H1 (cell line): ENCODE results near the gene DFFB. TPM values are rescaled to one million over a fixed set of nuclear protein-coding genes. Genes with fewer than 3 reads are reported as not detected.

Experiments
- CTCF ChIA-PET: fragments of 300-600 bp; sonication (Branson Sonifier 250); formaldehyde crosslinking; loops from one replicate; lab custom pipeline; 2021; ENCODE audit not compliant: partially characterized antibody; lab: Charles Lee
- POLR2A ChIA-PET: fragments of 300-600 bp; sonication (Branson Sonifier 250); formaldehyde crosslinking; loops from one replicate; lab custom pipeline; 2021; ENCODE audit warnings: inconsistent platforms; ENCODE audit not compliant: partially characterized antibody; lab: Charles Lee
- DNase-seq, 2 experiments: peaks; one replicate each; pipeline versions ENCODE4 v3.0.0 to v3.0.0-alpha.2; 2010 to 2022; ENCODE audit warnings: low spot score in 2 of 2, low read depth in 1 of 2, mixed read lengths in 1 of 2
- FAIRE-seq: peaks from 2 replicates; lab custom pipeline; 2011; peaks lifted over from hg19 to GRCh38; lab: Jason Lieb, UNC
- H2AFZ ChIP-seq: 2 replicates; pipeline ENCODE4 v1.8.1; 2012; ENCODE audit warnings: low read length, inconsistent platforms
- H2AK5ac ChIP-seq: 2 replicates; pipeline ENCODE4 v1.6.1; 2013; ENCODE audit warnings: low read depth, low read length
- H2BK120ac ChIP-seq: replicated peaks from 2 replicates; pipeline ENCODE3; 2013; ENCODE audit warnings: low read depth, low read length, inconsistent platforms
- H2BK12ac ChIP-seq: 2 replicates; pipeline ENCODE4 v1.6.1; 2013; ENCODE audit warnings: low read depth, low read length
- H2BK15ac ChIP-seq: 2 replicates; pipeline ENCODE4 v1.6.1; 2013; ENCODE audit warnings: low read length
- H2BK20ac ChIP-seq: 2 replicates; pipeline ENCODE4 v1.6.1; 2013; ENCODE audit warnings: low read length
- H2BK5ac ChIP-seq: 2 replicates; pipeline ENCODE4 v1.6.1; 2013; ENCODE audit warnings: low read depth, low read length
- H3K14ac ChIP-seq: 2 replicates; pipeline ENCODE4 v1.6.1; 2013; ENCODE audit warnings: inconsistent platforms; ENCODE audit not compliant: insufficient read length
- H3K18ac ChIP-seq: 2 replicates; pipeline ENCODE4 v1.6.1; 2013; ENCODE audit warnings: low read length; ENCODE audit errors: extremely low read depth
- H3K23ac ChIP-seq: 2 replicates; pipeline ENCODE4 v1.6.1; 2013; ENCODE audit warnings: inconsistent platforms; ENCODE audit not compliant: insufficient read length
- H3K23me2 ChIP-seq: 2 replicates; pipeline ENCODE4 v1.6.1; 2013; ENCODE audit warnings: low read depth, low read length
- H3K27ac ChIP-seq: 2 replicates; pipeline ENCODE4 v1.6.1; 2011; ENCODE audit warnings: low read depth, low read length, inconsistent platforms
- H3K27me3 ChIP-seq, 4 experiments: replicated peaks in 1 of 4; 1 replicate in 1 of 4; 2 replicates in 3 of 4; pipeline versions ENCODE4 v1.6.1 to v1.8.1; 2011 to 2013; ENCODE audit warnings: low read length in 3 of 4, mild to moderate bottlenecking in 3 of 4, inconsistent platforms in 2 of 4, mixed read lengths in 2 of 4, moderate library complexity in 1 of 4; ENCODE audit not compliant: control insufficient read depth in 3 of 4, insufficient read depth in 3 of 4; ENCODE audit errors: extremely low read depth in 1 of 4
- H3K36me3 ChIP-seq, 4 experiments: 2 replicates each; pipeline versions ENCODE4 v1.6.1 to v1.8.1; 2011 to 2013; ENCODE audit warnings: mild to moderate bottlenecking in 4 of 4, low read length in 3 of 4, moderate library complexity in 2 of 4, control low read depth in 1 of 4, inconsistent platforms in 1 of 4; ENCODE audit not compliant: insufficient read depth in 4 of 4, control insufficient read depth in 2 of 4
- H3K4ac ChIP-seq: replicated peaks from 2 replicates; pipeline ENCODE3; 2013; ENCODE audit warnings: low read length, low read depth, mixed read lengths, inconsistent platforms; ENCODE audit not compliant: insufficient read length
- H3K4me1 ChIP-seq, 4 experiments: replicated peaks in 1 of 4; 1 replicate in 1 of 4; 2 replicates in 3 of 4; pipeline versions ENCODE4 v1.6.1 to v1.8.1; 2011 to 2013; ENCODE audit warnings: low read length in 3 of 4, inconsistent platforms in 2 of 4, mixed read lengths in 1 of 4; ENCODE audit not compliant: insufficient read depth in 4 of 4, control insufficient read depth in 3 of 4
- H3K4me2 ChIP-seq, 2 experiments: 2 replicates each; pipeline versions ENCODE4 v1.6.1 to v1.8.1; 2011 to 2013; ENCODE audit warnings: low read depth in 2 of 2, low read length in 2 of 2, control low read depth in 1 of 2, inconsistent platforms in 1 of 2, mild to moderate bottlenecking in 1 of 2; ENCODE audit not compliant: insufficient read depth in 1 of 2
- H3K4me3 ChIP-seq, 4 experiments: fragments of 200-600, 300-600 bp in 1 of 4; sonication (generic), shearing (Covaris generic), sonication (Bioruptor Twin) in 1 of 4; 2 replicates each; pipeline versions ENCODE4 v1.5.1 to v1.8.1; 2011 to 2016; ENCODE audit warnings: low read length in 4 of 4, low read depth in 3 of 4, control low read depth in 2 of 4, inconsistent platforms in 2 of 4, mild to moderate bottlenecking in 2 of 4, mixed read lengths in 1 of 4, moderate library complexity in 1 of 4; ENCODE audit not compliant: insufficient read depth in 2 of 4; ENCODE audit errors: extremely low read depth in 1 of 4
- H3K56ac ChIP-seq: replicated peaks from 2 replicates; pipeline ENCODE3; 2013; ENCODE audit warnings: low read depth, mild to moderate bottlenecking, mixed read lengths, low read length, inconsistent platforms; ENCODE audit not compliant: insufficient read length
- H3K79me1 ChIP-seq: 2 replicates; pipeline ENCODE4 v1.6.1; 2013; ENCODE audit warnings: low read depth, low read length, control low read depth
- H3K79me2 ChIP-seq, 2 experiments: 2 replicates each; pipeline versions ENCODE4 v1.6.1 to v1.8.1; 2012 to 2013; ENCODE audit warnings: low read length in 2 of 2, mild to moderate bottlenecking in 2 of 2, inconsistent platforms in 1 of 2; ENCODE audit not compliant: insufficient read depth in 2 of 2, control insufficient read depth in 1 of 2
- H3K9ac ChIP-seq, 4 experiments: replicated peaks in 1 of 4; 1 replicate in 1 of 4; 2 replicates in 3 of 4; pipeline versions ENCODE4 v1.6.1 to v1.8.1; 2011 to 2013; ENCODE audit warnings: low read depth in 3 of 4, low read length in 3 of 4, control low read depth in 2 of 4, mild to moderate bottlenecking in 2 of 4, moderate library complexity in 2 of 4, inconsistent platforms in 1 of 4; ENCODE audit errors: extremely low read depth in 1 of 4
- H3K9me3 ChIP-seq, 2 experiments: 2 replicates each; pipeline versions ENCODE4 v1.6.1 to v1.8.1; 2012 to 2013; ENCODE audit warnings: mild to moderate bottlenecking in 2 of 2, moderate library complexity in 2 of 2, control low read depth in 1 of 2, inconsistent platforms in 1 of 2, low read depth in 1 of 2, low read length in 1 of 2, mixed read lengths in 1 of 2; ENCODE audit not compliant: insufficient read depth in 2 of 2
- H4K20me1 ChIP-seq, 2 experiments: replicated peaks in 1 of 2; 2 replicates each; pipeline versions ENCODE3 to v1.8.1; 2011 to 2013; ENCODE audit warnings: inconsistent platforms in 2 of 2, low read length in 2 of 2, mild to moderate bottlenecking in 1 of 2; ENCODE audit not compliant: insufficient read depth in 2 of 2, control insufficient read depth in 1 of 2
- H4K5ac ChIP-seq: 2 replicates; pipeline ENCODE4 v1.6.1; 2013; ENCODE audit warnings: low read length, low read depth, mixed read lengths, inconsistent platforms; ENCODE audit not compliant: insufficient read length
- H4K8ac ChIP-seq: 2 replicates; pipeline ENCODE4 v1.8.0; 2013; ENCODE audit warnings: mild to moderate bottlenecking, moderate library complexity, low read length, inconsistent platforms; ENCODE audit not compliant: insufficient read depth; ENCODE audit errors: extremely low read depth
- H4K91ac ChIP-seq: replicated peaks from 2 replicates; pipeline ENCODE3; 2013; ENCODE audit warnings: low read length, mixed read lengths, inconsistent platforms; ENCODE audit not compliant: insufficient read length
- CBX8 ChIP-seq: fragments of 300-800, 300-1000 bp; sonication (generic); IDR thresholded peaks from 2 replicates; pipeline ENCODE4 v1.7.1; 2016; ENCODE audit warnings: low read depth, low read length, borderline replicate concordance
- FOSL1 ChIP-seq: IDR thresholded peaks from 2 replicates; pipeline ENCODE4 v1.6.1; 2011; ENCODE audit warnings: mild to moderate bottlenecking, low read depth, low read length, moderate library complexity; ENCODE audit not compliant: insufficient read depth
- HDAC6 ChIP-seq: IDR thresholded peaks from one replicate; pipeline ENCODE4 v1.7.1; 2012; ENCODE audit warnings: low read depth, mild to moderate bottlenecking, inconsistent platforms, low read length, moderate library complexity
- KDM4A ChIP-seq: IDR thresholded peaks from one replicate; pipeline ENCODE4 v1.7.1; 2012; ENCODE audit warnings: low read depth, mild to moderate bottlenecking, moderate library complexity, low read length, inconsistent platforms; ENCODE audit not compliant: severe bottlenecking
- NANOG ChIP-seq: IDR thresholded peaks from 2 replicates; pipeline ENCODE4 v1.6.1; 2011; ENCODE audit warnings: low read length, low read depth, mild to moderate bottlenecking, inconsistent platforms; ENCODE audit not compliant: insufficient read depth, poor library complexity, severe bottlenecking
- SAP30 ChIP-seq: fragments of 300-600 bp; sonication (generic); IDR thresholded peaks from 2 replicates; pipeline ENCODE4 v1.7.1; 2012; ENCODE audit warnings: low read length, moderate library complexity, mild to moderate bottlenecking, inconsistent platforms; ENCODE audit not compliant: insufficient read depth, insufficient replicate concordance
- SP1 ChIP-seq: IDR thresholded peaks from 2 replicates; pipeline ENCODE4 v1.6.1; 2011; ENCODE audit warnings: low read depth, low read length
- SP4 ChIP-seq: IDR thresholded peaks from 2 replicates; pipeline ENCODE4 v1.6.1; 2012; ENCODE audit warnings: low read length, inconsistent platforms
- SUZ12 ChIP-seq: fragments of 200-600 bp; sonication (generic); IDR thresholded peaks from 2 replicates; pipeline ENCODE4 v1.6.1; 2012; ENCODE audit warnings: mild to moderate bottlenecking, inconsistent platforms, low read length, moderate library complexity, mixed read lengths
- TAF1 ChIP-seq: IDR thresholded peaks from 2 replicates; pipeline ENCODE4 v1.6.1; 2011; ENCODE audit warnings: mild to moderate bottlenecking, low read depth, low read length
- TBP ChIP-seq: IDR thresholded peaks from 2 replicates; pipeline ENCODE4 v1.6.1; 2011; ENCODE audit warnings: low read depth, low read length, improper control_type of control experiment
- TCF12 ChIP-seq: IDR thresholded peaks from 2 replicates; pipeline ENCODE4 v1.6.1; 2011; ENCODE audit warnings: low read depth, mild to moderate bottlenecking, low read length
- WGBS, 2 experiments: shearing (Covaris generic) in 1 of 2; methylation state at CpG; one replicate each; pipeline versions ENCODE4 v1.1.6 to v1.1.7; 2013 to 2015; ENCODE audit warnings: low lambda C conversion rate in 2 of 2, mixed read lengths in 2 of 2, inconsistent platforms in 1 of 2, low coverage in 1 of 2, missing lambda C conversion rate in 1 of 2; ENCODE audit not compliant: insufficient replicate concordance in 2 of 2, insufficient coverage in 1 of 2, insufficient read length in 1 of 2; ENCODE audit errors: extremely low coverage in 1 of 2, missing lambda C conversion rate in 1 of 2; 5-methylcytosine and 5-hydroxymethylcytosine counted together
- polyA plus RNA-seq, 7 experiments: library from polyadenylated mRNA; depleted of rRNA in 3 of 7; stranded (reverse) in 5 of 7; unstranded in 2 of 7; fragments of >200 nt in 5 of 7; fragments of 200-250 nt in 2 of 7; gene quantifications; 1 replicate in 5 of 7; 2 replicates in 1 of 7; 4 replicates in 1 of 7; pipeline versions ENCODE4 v1.2.1 to v1.2.3, GENCODE V29; 2011 to 2013; ENCODE audit warnings: missing spikeins in 2 of 7, mixed read lengths in 2 of 7
- total RNA-seq: library from RNA; stranded (reverse); fragmentation: NEBNext Ultra II Directional; extraction: Animal tissue kit (Norgen Biotek cat#: 25700); gene quantifications from 2 replicates; pipeline ENCODE4 v1.2.1, GENCODE V29; 2021
- TF ChIP-seq, protein P1 (sequence below): IDR thresholded peaks from 2 replicates; pipeline ENCODE4 v1.6.1; 2012; ENCODE audit warnings: inconsistent platforms

DFFB gene
- total and polyA plus RNA-seq, 2 of the 8 experiments (the other 6 are each of a cell fraction or from before 2014, with no cell fraction given) = 8.6 to 11.9 TPM

- Histone ChIP-seq H3K14ac (no peak overlapping the region), H3K23ac (no peak overlapping the region), H4K20me1 (peaks cover 2% of the 10 kb centered on the region in 2 experiments), H3K4me1 (no peaks in the 10 kb centered on the region), H3K23me2 (no peaks in the 10 kb centered on the region), H4K8ac (no peak overlapping the region), H2AK5ac (no peak overlapping the region), H3K56ac (no peak overlapping the region), H3K4me2 (no peak overlapping the region), H3K4me3 (no peak overlapping the region), H2BK15ac (no peak overlapping the region), H3K9me3 (peaks cover 0 to 7% of the 10 kb centered on the region in 2 experiments; a peak in 1 of 4 replicates), H2BK120ac (no peak overlapping the region), H3K9ac (no peak overlapping the region), H3K27ac (no peak overlapping the region), H3K36me3 (peaks cover 0 to 2% (median 0%) of the 10 kb centered on the region in 4 experiments; a peak in 1 of 8 replicates), H2BK5ac (no peak overlapping the region), H4K5ac (no peak overlapping the region), H4K91ac (no peak overlapping the region), H3K79me2 (no peaks in the 10 kb centered on the region), H2AFZ (no peak overlapping the region), H3K4ac (no peak overlapping the region), H3K79me1 (no peaks in the 10 kb centered on the region), H3K27me3 (no peaks in the 10 kb centered on the region), H2BK12ac (no peak overlapping the region), H3K18ac (no peak overlapping the region), H2BK20ac (no peak overlapping the region)
- WGBS, 2 experiments = 94% methylated on average over 18 of the region's 18 CpGs; no CpG with 5 or more reads in 1 of the 2 experiments
- ChIA-PET CTCF (interaction anchor here (0.8 kb wide), 1 partner anchor 55 kb away, joined by 3 read pairs; no protein-coding TSS in a partner anchor), POLR2A (no interaction called here)
- FAIRE-seq (no peak), DNase-seq (no peak)
- TF ChIP-seq TBP (no peak), TCF12 (no peak), KDM4A (no peak), TAF1 (no peak), CBX8 (no peak), FOSL1 (no peak), SUZ12 (no peak), NANOG (no peak), SAP30 (no peak), HDAC6 (no peak), SP4 (no peak), SP1 (no peak)
- TF ChIP-seq, protein P1, sequence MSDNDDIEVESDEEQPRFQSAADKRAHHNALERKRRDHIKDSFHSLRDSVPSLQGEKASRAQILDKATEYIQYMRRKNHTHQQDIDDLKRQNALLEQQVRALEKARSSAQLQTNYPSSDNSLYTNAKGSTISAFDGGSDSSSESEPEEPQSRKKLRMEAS = no peak
Measured at GRCh38 chr1:3883194-3883925, 26.1 kb downstream of the DFFB start.
